ENCODE measurements around the gene TBC1D7.

Gene TBC1D7

GRCh38 chr6:13272131-13273046 is 55.9 kb downstream of the TBC1D7 start:
- no peak for DNase-seq (ENCODE audit: low read depth in 2 of 2)

DNA sequence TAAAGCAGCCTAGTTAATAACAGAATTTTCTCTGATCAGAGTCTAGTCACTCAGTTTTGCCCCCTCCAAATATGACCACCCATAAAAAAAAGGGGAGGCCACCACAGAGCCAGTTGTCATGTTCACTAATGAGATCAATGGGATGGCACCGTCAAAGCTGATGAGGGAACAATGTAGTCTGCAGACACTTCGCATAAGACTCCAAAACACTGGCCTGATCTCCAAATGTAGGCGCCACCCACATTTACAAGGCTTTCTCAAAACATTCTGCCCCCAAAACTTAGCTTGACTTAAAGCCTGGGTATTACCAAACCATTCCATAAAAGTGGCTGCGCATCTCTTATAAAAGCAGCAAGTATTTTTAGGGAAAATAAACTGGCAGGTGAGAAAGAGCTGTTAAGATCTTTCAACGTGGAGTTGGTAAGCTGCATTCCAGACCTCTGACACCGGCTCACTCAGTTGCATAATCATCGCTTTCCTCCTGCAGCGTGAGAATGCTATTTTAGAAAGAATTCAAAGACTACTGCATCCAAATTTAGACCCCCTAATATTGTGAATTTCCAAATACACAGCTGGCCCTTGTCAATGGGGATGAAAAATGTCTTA is 59.3 kb downstream of the TBC1D7 start:
- no peak for DNase-seq (ENCODE audit: low read depth in 2 of 2)

- DNase-seq (ENCODE audit: low read depth in 2 of 2), result no peak
Measured at GRCh38 chr6:13267142-13267651, 61.1 kb downstream of the TBC1D7 start.

- no peak for DNase-seq (ENCODE audit: low read depth in 2 of 2)
Measured at GRCh38 chr6:13263669-13264068, 64.7 kb downstream of the TBC1D7 start.

GRCh38 chr6:13262302-13263230 is 65.8 kb downstream of the TBC1D7 start:
- DNase-seq (ENCODE audit: low read depth in 2 of 2), result no peak

DNA sequence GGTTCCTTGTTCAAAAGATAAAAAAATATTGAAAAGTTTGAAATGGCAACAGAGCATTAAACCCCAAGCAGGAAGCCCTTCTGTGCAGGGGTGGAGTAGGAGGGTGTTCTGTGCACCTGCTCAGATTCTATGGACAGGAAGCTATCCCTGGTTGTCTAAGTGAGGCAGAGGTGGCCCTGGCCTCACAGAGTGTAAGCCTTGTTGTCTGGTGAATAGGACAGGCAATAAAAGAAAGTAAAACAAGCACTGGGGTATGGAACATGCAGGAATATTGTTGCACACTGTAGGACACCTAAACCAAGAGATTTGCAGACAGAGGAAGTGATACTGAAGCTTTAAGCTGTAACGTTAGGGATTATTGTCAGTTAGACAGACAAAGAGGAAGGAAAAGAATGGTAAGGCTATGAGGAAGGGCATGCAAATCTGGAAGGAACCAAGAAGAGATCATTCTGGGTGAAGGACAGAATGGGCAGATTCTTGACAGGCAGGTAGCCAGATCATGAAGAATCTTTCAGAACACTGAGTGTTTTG is 66.8 kb downstream of the TBC1D7 start:
- no peak for DNase-seq (ENCODE audit: low read depth in 2 of 2)

- no peak for DNase-seq (ENCODE audit: low read depth in 2 of 2)
Measured at GRCh38 chr6:13260831-13261230, 67.5 kb downstream of the TBC1D7 start.

DNA sequence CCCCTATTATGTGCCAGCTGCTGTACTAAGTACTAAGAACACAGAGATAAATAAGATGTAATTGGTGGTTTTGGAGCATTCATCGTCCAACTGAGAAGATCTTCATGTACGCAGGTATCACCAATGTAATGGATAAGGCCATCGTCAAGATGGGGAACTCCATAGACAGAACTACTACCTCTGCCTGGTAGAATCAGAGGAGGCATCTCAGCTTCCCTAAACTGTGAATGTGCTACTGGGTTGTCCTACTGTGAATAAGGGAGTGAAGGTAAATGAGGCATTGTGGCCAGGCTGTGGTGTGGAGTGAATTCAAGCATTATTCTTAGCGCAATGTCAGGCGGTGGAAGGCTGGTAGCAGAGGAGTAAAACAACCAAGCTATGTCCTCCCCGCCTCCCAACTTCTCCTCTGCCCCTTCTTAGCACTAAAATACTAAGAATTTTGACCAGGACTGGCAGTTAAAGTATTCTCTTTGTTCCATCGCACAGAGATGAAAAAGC is 68.2 kb downstream of the TBC1D7 start:
- DNase-seq (ENCODE audit: low read depth in 2 of 2), result no peak

GRCh38 chr6:13259393-13259792 is 68.9 kb downstream of the TBC1D7 start:
- no peak for DNase-seq (ENCODE audit: low read depth in 2 of 2)

DNA sequence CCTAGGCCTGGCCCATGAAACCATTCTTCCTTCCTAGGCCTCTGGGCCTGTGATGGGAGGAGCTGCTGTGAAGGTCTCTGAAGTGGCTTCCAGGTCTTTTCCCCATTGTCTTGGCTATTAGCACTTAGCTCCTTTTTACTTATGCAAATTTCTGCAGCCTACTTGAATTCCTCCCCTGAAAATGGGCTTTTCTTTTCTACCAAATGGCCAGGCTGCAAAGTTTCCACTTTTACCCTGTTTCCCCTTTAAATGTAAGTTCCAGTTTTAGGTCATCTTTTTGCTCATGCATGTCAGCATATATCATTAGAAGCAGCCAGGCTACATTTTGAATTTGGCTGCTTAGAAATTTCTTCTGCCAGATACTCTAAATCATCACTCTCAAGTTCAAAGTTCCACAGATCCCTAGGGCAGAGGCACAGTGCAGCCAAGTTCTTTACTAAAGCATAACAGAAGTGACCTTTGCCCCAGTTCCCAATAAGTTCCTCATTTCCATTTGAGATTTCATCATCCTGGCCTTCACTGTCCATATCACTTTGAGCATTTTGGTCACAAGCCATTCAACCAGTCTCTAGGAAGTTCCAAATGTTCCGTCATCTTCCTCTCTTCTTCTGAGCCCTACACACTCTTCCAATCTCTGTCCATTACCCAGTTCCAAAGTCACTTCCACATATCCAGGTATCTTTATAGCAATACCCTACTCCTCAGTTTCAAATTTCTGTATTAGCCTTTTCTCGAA is 71.9 kb downstream of the TBC1D7 start:
- DNase-seq (ENCODE audit: low read depth in 2 of 2), result no peak
